HepG2 (cell line): ENCODE results near the gene ZFP92. TPM values are rescaled to one million over a fixed set of nuclear protein-coding genes. Genes with fewer than 3 reads are reported as not detected.

Experiments used
- ATAC-seq: fragments of 200-7000 bp; cut with Tn5 transposase; 3 replicates; pipeline ENCODE4 v1.9.1; 2020; ENCODE audit warnings: mild to moderate bottlenecking, moderate library complexity
- BruUV-seq: library from RNA; stranded (reverse); fragments of 400-500 nt; replicated peaks from 2 replicates; lab custom pipeline; 2021; lab: Mats Ljungman, UMichigan
- CTCF ChIA-PET: fragments of 300-600 bp; formaldehyde crosslinking; extraction: SDS; loops from one replicate; lab custom pipeline; 2021; ENCODE audit warnings: low total read pairs, inconsistent platforms, low intra/inter-chr PET ratio; lab: Yijun Ruan, JAX
- POLR2A ChIA-PET: fragments of 350-600 bp; sonication (Branson Sonifier 250); formaldehyde crosslinking; loops from one replicate; lab custom pipeline; 2020; ENCODE audit warnings: antibody characterized with exemption, inconsistent platforms; lab: Yijun Ruan, JAX
- DNase-seq: peaks from one replicate; pipeline ENCODE4 v3.0.0-alpha.2; 2015; ENCODE audit warnings: low spot score
- FAIRE-seq: peaks from 3 replicates; lab custom pipeline; 2011; peaks lifted over from hg19 to GRCh38; lab: Jason Lieb, UNC
- H2AFZ ChIP-seq: one replicate; pipeline ENCODE4 v1.6.1; 2011; ENCODE audit warnings: low read length, inconsistent platforms
- H3K27ac ChIP-seq: fragments of 300-600 bp; 3 replicates; pipeline ENCODE4 v1.8.0; 2011; ENCODE audit warnings: mixed run types, mild to moderate bottlenecking, mixed read lengths, low read length, inconsistent platforms; ENCODE audit not compliant: insufficient read depth; ENCODE audit errors: extremely low read length
- H3K27me3 ChIP-seq, 2 experiments: fragments of 200-600 bp in 1 of 2; 2 replicates in 1 of 2; 3 replicates in 1 of 2; pipeline versions ENCODE4 v1.6.0 to v1.8.0; 2011; ENCODE audit warnings: low read length in 2 of 2, mild to moderate bottlenecking in 2 of 2, moderate library complexity in 2 of 2, inconsistent platforms in 1 of 2; ENCODE audit not compliant: insufficient read depth in 2 of 2, control insufficient read depth in 1 of 2
- H3K36me3 ChIP-seq, 2 experiments: fragments of 200-600 bp in 1 of 2; replicated peaks in 1 of 2; 2 replicates in 1 of 2; 3 replicates in 1 of 2; pipeline versions ENCODE4 v1.5.1 to v1.8.0; 2011; ENCODE audit warnings: low read length in 2 of 2, inconsistent platforms in 1 of 2; ENCODE audit not compliant: insufficient read depth in 2 of 2, control insufficient read depth in 1 of 2
- H3K4me1 ChIP-seq: 2 replicates; pipeline ENCODE4 v1.5.1; 2012; ENCODE audit warnings: low read length, inconsistent platforms; ENCODE audit not compliant: insufficient read depth
- H3K4me2 ChIP-seq: 2 replicates; pipeline ENCODE4 v1.6.0; 2011; ENCODE audit warnings: low read depth, low read length, inconsistent platforms
- H3K4me3 ChIP-seq, 3 experiments: fragments of 200-600 bp in 1 of 3; sonication (generic), shearing (Covaris generic) in 1 of 3; replicated peaks in 1 of 3; 2 replicates each; pipeline ENCODE4 v1.5.1; 2011 to 2016; ENCODE audit warnings: low read length in 3 of 3, inconsistent platforms in 2 of 3, low read depth in 2 of 3, mild to moderate bottlenecking in 2 of 3, control low read depth in 1 of 3, mixed read lengths in 1 of 3; ENCODE audit not compliant: insufficient read depth in 1 of 3
- H3K79me2 ChIP-seq: one replicate; pipeline ENCODE4 v1.6.1; 2011; ENCODE audit warnings: low read length, inconsistent platforms; ENCODE audit not compliant: insufficient read depth
- H3K9ac ChIP-seq: 2 replicates; pipeline ENCODE4 v1.6.0; 2011; ENCODE audit warnings: mild to moderate bottlenecking, low read depth, low read length, inconsistent platforms; ENCODE audit not compliant: insufficient read depth
- H3K9me3 ChIP-seq: 2 replicates; pipeline ENCODE4 v1.5.1; 2012; ENCODE audit warnings: mild to moderate bottlenecking, low read length
- H4K20me1 ChIP-seq: 2 replicates; pipeline ENCODE4 v1.6.0; 2011; ENCODE audit warnings: inconsistent platforms, mild to moderate bottlenecking, low read length, moderate library complexity; ENCODE audit not compliant: insufficient read depth
- ADNP ChIP-seq: sonication (generic); formaldehyde crosslinking; IDR thresholded peaks from 2 replicates; pipeline ENCODE4 v1.4.0; 2020; ENCODE audit warnings: missing genetic modification reagents
- AHR ChIP-seq: IDR thresholded peaks from 2 replicates; pipeline ENCODE4 v1.6.1; 2018; ENCODE audit warnings: missing genetic modification reagents, missing compliant biosample characterization
- CC2D1A ChIP-seq: sonication (generic); formaldehyde crosslinking; IDR thresholded peaks from 2 replicates; pipeline ENCODE4 v1.8.1; 2023; ENCODE audit warnings: mild to moderate bottlenecking, missing genetic modification reagents
- GTF2F1 ChIP-seq: fragments of 150-350 bp; IDR thresholded peaks from 2 replicates; pipeline ENCODE4 v1.6.1; 2014; ENCODE audit warnings: low read length
- SPEN ChIP-seq: sonication (generic); formaldehyde crosslinking; IDR thresholded peaks from 2 replicates; pipeline ENCODE4 v1.5.1; 2020; ENCODE audit warnings: low read depth, mild to moderate bottlenecking, missing genetic modification reagents
- ZNF567 ChIP-seq: sonication (generic); formaldehyde crosslinking; IDR thresholded peaks from 2 replicates; pipeline ENCODE4 v1.8.1; 2023; ENCODE audit warnings: mild to moderate bottlenecking, missing genetic modification reagents, borderline replicate concordance
- ZNF678 ChIP-seq: sonication (generic); formaldehyde crosslinking; IDR thresholded peaks from 2 replicates; pipeline ENCODE4 v1.4.0; 2020; ENCODE audit warnings: mild to moderate bottlenecking, missing genetic modification reagents
- WGBS: methylation state at CpG from one replicate; pipeline ENCODE4 v1.1.6; 2017; ENCODE audit warnings: low lambda C conversion rate; 5-methylcytosine and 5-hydroxymethylcytosine counted together
- in situ Hi-C: cut with HindIII; loops from 2 replicates; pipeline ENCODE4 v1.10.0; 2017; ENCODE audit warnings: low pct_unique_long_range_greater_than_20kb; ENCODE audit not compliant: extremely low pct_ligation_motif_present
- intact Hi-C: fragments of 100-400 bp; cut with micrococcal nuclease; formaldehyde crosslinking; loops from one replicate; pipeline ENCODE4 v1.10.0; 2022; ENCODE audit not compliant: unreplicated experiment
- polyA plus RNA-seq, 8 experiments: library from polyadenylated mRNA; depleted of rRNA in 3 of 8; stranded (reverse) in 7 of 8; unstranded in 1 of 8; fragments of >200 nt; fragmentation: Illumina TruSeq in 4 of 8; extraction: Trizol in 4 of 8; gene quantifications; 2 replicates each; pipeline versions ENCODE4 v1.2.1 to v1.2.3, GENCODE V29; 2011 to 2016; ENCODE audit warnings: low read depth in 4 of 8, missing spikeins in 1 of 8, mixed read lengths in 1 of 8; ENCODE audit not compliant: insufficient read depth in 1 of 8
- total RNA-seq, 5 experiments: library from RNA; depleted of rRNA; stranded (reverse); fragments of >200 nt; fragmentation: Illumina TruSeq; extraction: Trizol; gene quantifications; 2 replicates each; pipeline ENCODE4 v1.2.3, GENCODE V29; 2016; ENCODE audit warnings: low read depth in 1 of 5
- TF ChIP-seq, protein P1 (sequence below): sonication (generic); formaldehyde crosslinking; conservative IDR thresholded peaks from 2 replicates; pipeline ENCODE4 v1.4.0; 2020; ENCODE audit warnings: mild to moderate bottlenecking, missing genetic modification reagents, moderate library complexity
- TF ChIP-seq, protein P2 (sequence below): IDR thresholded peaks from 2 replicates; pipeline ENCODE4 v1.6.1; 2016; ENCODE audit warnings: low read depth
- TF ChIP-seq, protein P3 (sequence below): IDR thresholded peaks from 2 replicates; pipeline ENCODE4 v1.6.1; 2016; ENCODE audit warnings: mild to moderate bottlenecking

Gene ZFP92
- total and polyA plus RNA-seq, 2 of the 13 experiments (the other 11 are each of a cell fraction or from before 2014, with no cell fraction given) = 0.02 TPM; not detected in 1

GRCh38 chrX:153420851-153421599 lies 9.8 kb downstream of the ZFP92 start:
- Histone ChIP-seq H3K79me2 (no peaks in the 10 kb centered on the region), H2AFZ (no peak overlapping the region), H3K4me1 (no peaks in the 10 kb centered on the region), H3K36me3 (no peaks in the 10 kb centered on the region), H4K20me1 (no peaks in the 10 kb centered on the region), H3K4me3 (no peak overlapping the region), H3K4me2 (no peak overlapping the region), H3K9ac (no peak overlapping the region), H3K27me3 (peaks cover 3 to 41% of the 10 kb centered on the region in 2 experiments; a peak in 3 of 5 replicates), H3K9me3 (no peaks in the 10 kb centered on the region), H3K27ac (no peak overlapping the region)
- FAIRE-seq (no peak), DNase-seq (no peak), ATAC-seq (no peak)
- in situ Hi-C loops (no loop called here), intact Hi-C loops (no loop called here)
- BruUV-seq = no TSS peak
- ChIA-PET CTCF (no interaction called here), POLR2A (no interaction called here)
- 93% methylated on average over 6 of the region's 91 CpGs for WGBS
- no peak for TF ChIP-seq AHR (CRISPR knock-in tag)

GRCh38 chrX:153421856-153422255 lies 10.6 kb downstream of the ZFP92 start:
- Histone ChIP-seq H3K9me3 (no peaks in the 10 kb centered on the region), H3K27ac (no peak overlapping the region), H3K4me2 (no peak overlapping the region), H3K9ac (no peak overlapping the region), H2AFZ (no peak overlapping the region), H4K20me1 (no peaks in the 10 kb centered on the region), H3K4me3 (no peak overlapping the region), H3K4me1 (no peaks in the 10 kb centered on the region), H3K36me3 (no peaks in the 10 kb centered on the region), H3K79me2 (no peaks in the 10 kb centered on the region), H3K27me3 (peaks cover 3 to 41% of the 10 kb centered on the region in 2 experiments; a peak in 3 of 5 replicates)
- no CpG with 5 or more reads among the region's 18 CpGs for WGBS
- FAIRE-seq (no peak), DNase-seq (no peak), ATAC-seq (no peak)
- in situ Hi-C loops = no loop called here
- intact Hi-C loops = no loop called here
- BruUV-seq = no TSS peak
- ChIA-PET POLR2A (no interaction called here), CTCF (no interaction called here)
- TF ChIP-seq ZNF567 = no peak
- TF ChIP-seq, protein P1, sequence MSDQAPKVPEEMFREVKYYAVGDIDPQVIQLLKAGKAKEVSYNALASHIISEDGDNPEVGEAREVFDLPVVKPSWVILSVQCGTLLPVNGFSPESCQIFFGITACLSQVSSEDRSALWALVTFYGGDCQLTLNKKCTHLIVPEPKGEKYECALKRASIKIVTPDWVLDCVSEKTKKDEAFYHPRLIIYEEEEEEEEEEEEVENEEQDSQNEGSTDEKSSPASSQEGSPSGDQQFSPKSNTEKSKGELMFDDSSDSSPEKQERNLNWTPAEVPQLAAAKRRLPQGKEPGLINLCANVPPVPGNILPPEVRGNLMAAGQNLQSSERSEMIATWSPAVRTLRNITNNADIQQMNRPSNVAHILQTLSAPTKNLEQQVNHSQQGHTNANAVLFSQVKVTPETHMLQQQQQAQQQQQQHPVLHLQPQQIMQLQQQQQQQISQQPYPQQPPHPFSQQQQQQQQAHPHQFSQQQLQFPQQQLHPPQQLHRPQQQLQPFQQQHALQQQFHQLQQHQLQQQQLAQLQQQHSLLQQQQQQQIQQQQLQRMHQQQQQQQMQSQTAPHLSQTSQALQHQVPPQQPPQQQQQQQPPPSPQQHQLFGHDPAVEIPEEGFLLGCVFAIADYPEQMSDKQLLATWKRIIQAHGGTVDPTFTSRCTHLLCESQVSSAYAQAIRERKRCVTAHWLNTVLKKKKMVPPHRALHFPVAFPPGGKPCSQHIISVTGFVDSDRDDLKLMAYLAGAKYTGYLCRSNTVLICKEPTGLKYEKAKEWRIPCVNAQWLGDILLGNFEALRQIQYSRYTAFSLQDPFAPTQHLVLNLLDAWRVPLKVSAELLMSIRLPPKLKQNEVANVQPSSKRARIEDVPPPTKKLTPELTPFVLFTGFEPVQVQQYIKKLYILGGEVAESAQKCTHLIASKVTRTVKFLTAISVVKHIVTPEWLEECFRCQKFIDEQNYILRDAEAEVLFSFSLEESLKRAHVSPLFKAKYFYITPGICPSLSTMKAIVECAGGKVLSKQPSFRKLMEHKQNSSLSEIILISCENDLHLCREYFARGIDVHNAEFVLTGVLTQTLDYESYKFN = no peak
- no peak for TF ChIP-seq ADNP (CRISPR knock-in tag)
- TF ChIP-seq CC2D1A (CRISPR knock-in tag) = no peak
- TF ChIP-seq GTF2F1 = no peak
- TF ChIP-seq, protein P2, sequence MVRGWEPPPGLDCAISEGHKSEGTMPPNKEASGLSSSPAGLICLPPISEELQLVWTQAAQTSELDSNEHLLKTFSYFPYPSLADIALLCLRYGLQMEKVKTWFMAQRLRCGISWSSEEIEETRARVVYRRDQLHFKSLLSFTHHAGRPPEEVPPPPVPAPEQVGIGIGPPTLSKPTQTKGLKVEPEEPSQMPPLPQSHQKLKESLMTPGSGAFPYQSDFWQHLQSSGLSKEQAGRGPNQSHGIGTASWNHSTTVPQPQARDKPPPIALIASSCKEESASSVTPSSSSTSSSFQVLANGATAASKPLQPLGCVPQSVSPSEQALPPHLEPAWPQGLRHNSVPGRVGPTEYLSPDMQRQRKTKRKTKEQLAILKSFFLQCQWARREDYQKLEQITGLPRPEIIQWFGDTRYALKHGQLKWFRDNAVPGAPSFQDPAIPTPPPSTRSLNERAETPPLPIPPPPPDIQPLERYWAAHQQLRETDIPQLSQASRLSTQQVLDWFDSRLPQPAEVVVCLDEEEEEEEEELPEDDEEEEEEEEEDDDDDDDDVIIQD = no peak
- TF ChIP-seq ZNF678 = no peak
- TF ChIP-seq SPEN = no peak
- TF ChIP-seq, protein P3, sequence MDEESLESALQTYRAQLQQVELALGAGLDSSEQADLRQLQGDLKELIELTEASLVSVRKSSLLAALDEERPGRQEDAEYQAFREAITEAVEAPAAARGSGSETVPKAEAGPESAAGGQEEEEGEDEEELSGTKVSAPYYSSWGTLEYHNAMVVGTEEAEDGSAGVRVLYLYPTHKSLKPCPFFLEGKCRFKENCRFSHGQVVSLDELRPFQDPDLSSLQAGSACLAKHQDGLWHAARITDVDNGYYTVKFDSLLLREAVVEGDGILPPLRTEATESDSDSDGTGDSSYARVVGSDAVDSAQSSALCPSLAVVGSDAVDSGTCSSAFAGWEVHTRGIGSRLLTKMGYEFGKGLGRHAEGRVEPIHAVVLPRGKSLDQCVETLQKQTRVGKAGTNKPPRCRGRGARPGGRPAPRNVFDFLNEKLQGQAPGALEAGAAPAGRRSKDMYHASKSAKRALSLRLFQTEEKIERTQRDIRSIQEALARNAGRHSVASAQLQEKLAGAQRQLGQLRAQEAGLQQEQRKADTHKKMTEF = no peak
